ENCODE measurements around the gene PMP22.

The PMP22 gene

DNA sequence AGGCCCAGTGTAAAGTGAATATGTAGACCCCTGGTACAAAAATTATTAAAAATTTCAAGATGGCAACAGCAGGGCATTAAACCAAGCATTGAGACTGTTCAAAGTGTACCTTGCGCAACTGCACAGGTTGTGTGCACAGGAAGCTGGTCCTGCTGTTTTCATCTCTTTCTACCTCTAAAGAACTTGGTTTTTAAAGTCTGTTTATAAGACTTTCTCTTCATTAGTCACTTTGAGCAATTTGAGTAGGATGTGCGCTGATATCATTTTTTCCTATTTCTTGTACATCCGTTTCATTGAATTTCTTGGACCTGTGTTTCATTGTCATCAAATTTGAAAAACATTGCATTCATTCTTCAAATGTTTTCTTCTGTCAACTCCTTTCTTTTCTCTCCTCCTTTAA is 16.8 kb upstream of the PMP22 start:
- no peak for TF ChIP-seq CTCF (IDR thresholded peaks at IDR 0.05)
- Histone ChIP-seq H3K27ac (no peak overlapping the region), H3K4me3 (no peak overlapping the region)
- no peak for DNase-seq (ENCODE audit: low spot score)

DNA sequence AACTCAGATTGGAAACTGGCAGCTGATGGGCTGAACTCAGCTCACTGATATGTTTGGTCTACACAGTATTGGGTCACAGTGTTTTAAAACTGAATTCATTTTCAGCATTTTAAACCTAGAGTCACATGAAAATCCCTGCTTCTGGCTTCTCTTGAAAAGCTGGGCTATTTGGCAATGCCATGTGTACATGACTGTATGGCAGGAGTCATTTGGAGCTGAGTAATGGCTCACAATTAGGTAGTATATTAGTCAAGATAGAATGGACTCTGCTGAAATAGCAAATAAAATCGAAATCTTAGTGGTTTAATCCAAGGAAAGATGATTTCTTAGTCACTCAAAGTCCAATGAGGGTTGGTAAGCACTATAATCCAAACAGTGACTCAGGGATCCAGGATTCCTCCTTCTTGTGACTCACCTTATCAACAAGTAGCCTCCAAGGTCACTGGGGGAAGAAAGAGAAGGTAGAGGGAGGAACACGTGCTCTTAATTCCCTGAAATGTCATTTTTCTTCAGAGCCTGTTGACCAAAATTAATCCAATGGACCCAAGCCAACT is 13.9 kb upstream of the PMP22 start:
- H3K27ac ChIP-seq = no peak overlapping the region
- no peak overlapping the region for H3K4me3 ChIP-seq
- no peak for TF ChIP-seq CTCF (IDR thresholded peaks at IDR 0.05)
- no peak for DNase-seq (ENCODE audit: low spot score)

- no peak for DNase-seq (ENCODE audit: low spot score)
- Histone ChIP-seq H3K27ac (no peak overlapping the region), H3K4me3 (no peak overlapping the region)
Observed at GRCh38 chr17:15278380-15278779, 13.3 kb upstream of the PMP22 start.

GRCh38 chr17:15274017-15274416 is 8.9 kb upstream of the PMP22 start:
- H3K27ac ChIP-seq = peak overlapping the region in 1 of 2 donors; percentile 72
- TF ChIP-seq CTCF (IDR thresholded peaks at IDR 0.05) = no peak
- no peak overlapping the region for H3K4me3 ChIP-seq
- DNase-seq (ENCODE audit: low spot score) = no peak

More at GRCh38 chr17:15278380-15278779, 13.3 kb upstream of the PMP22 start:
- no peak for TF ChIP-seq CTCF (IDR thresholded peaks at IDR 0.05)

- Histone ChIP-seq H3K27ac (peak overlapping the region in 1 of 2 donors; percentile 76), H3K4me3 (no peak overlapping the region)
- TF ChIP-seq CTCF (IDR thresholded peaks at IDR 0.05) = no peak
- no peak for DNase-seq (ENCODE audit: low spot score)
Observed at GRCh38 chr17:15273141-15273793, 8.1 kb upstream of the PMP22 start.

- peak overlapping the region in 1 of 2 donors; percentile 15 for H3K27ac ChIP-seq
- H3K4me3 ChIP-seq = no peak overlapping the region
- no peak for DNase-seq (ENCODE audit: low spot score)
- TF ChIP-seq CTCF (IDR thresholded peaks at IDR 0.05) = no peak
Observed at GRCh38 chr17:15271741-15272140, 6.6 kb upstream of the PMP22 start.

Measured in coronary artery (tissue), 2 donors.